Effector memory CD4-positive, alpha-beta T cell (primary cell): ENCODE measurements around the gene RNF213.

ENCODE experiments used
- DNase-seq, 3 donors: peaks; one replicate each; pipeline ENCODE4 v3.0.0-alpha.2; 2020
- H3K27ac ChIP-seq: 2 replicates; pipeline ENCODE4 v1.7.0; 2013; ENCODE audit warnings: mild to moderate bottlenecking, low read length, moderate library complexity; ENCODE audit not compliant: insufficient read depth, poor library complexity, severe bottlenecking
- H3K27me3 ChIP-seq: replicated peaks from 2 replicates; pipeline ENCODE4 v1.7.0; 2013; ENCODE audit warnings: mild to moderate bottlenecking, low read length; ENCODE audit not compliant: insufficient read depth, control insufficient read depth, poor library complexity, severe bottlenecking
- H3K36me3 ChIP-seq: 2 replicates; pipeline ENCODE4 v1.7.0; 2013; ENCODE audit warnings: mild to moderate bottlenecking, low read length, moderate library complexity; ENCODE audit not compliant: control insufficient read depth, insufficient read depth
- H3K4me1 ChIP-seq: 2 replicates; pipeline ENCODE4 v1.7.0; 2013; ENCODE audit warnings: low read length, mild to moderate bottlenecking; ENCODE audit not compliant: control insufficient read depth, insufficient read depth, poor library complexity, severe bottlenecking
- H3K4me3 ChIP-seq: 2 replicates; pipeline ENCODE4 v1.7.0; 2013; ENCODE audit warnings: low read length, low read depth, mild to moderate bottlenecking; ENCODE audit not compliant: insufficient read depth, poor library complexity, severe bottlenecking
- H3K9me3 ChIP-seq: 2 replicates; pipeline ENCODE4 v1.7.0; 2013; ENCODE audit warnings: mild to moderate bottlenecking, low read length, moderate library complexity; ENCODE audit not compliant: control insufficient read depth

Gene RNF213

DNA sequence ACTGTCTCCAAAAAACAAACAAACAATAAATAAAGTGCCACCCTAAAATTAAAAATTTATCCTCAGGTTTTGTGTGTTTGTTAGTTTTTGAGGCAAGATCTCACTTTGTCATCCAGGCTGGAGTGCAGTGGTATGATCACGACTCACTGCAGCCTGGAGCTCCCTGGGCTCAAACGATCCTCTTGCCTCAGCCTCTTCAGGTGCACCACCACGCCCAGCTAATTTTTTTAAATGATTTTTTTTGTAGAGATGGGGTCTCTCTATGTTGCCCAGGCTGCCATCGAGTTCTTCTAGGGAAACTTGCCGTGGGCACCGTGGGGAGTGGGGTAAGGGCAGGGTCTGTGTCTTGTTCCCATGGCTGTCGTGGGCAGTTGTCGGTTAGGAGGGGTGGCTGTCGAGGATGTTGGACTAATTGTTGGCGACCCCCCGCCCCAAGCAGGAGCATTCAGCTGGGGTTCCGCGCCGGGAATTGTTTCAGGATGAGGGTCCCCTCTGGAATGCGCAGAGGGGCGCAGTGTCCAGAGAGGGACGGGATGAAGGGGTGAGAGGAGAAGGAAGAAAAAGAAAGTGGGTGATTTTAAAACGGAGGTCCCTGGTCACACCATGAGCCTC lies 1.1 kb upstream of the RNF213 start:
- Histone ChIP-seq H3K36me3 (no peaks in the 10 kb centered on the region), H3K27ac (peak overlapping the region; percentile 88), H3K27me3 (no peaks in the 10 kb centered on the region), H3K4me1 (peaks cover 34% of the 10 kb centered on the region), H3K9me3 (no peaks in the 10 kb centered on the region), H3K4me3 (peak overlapping the region; percentile 44)
- no peak for DNase-seq

DNA sequence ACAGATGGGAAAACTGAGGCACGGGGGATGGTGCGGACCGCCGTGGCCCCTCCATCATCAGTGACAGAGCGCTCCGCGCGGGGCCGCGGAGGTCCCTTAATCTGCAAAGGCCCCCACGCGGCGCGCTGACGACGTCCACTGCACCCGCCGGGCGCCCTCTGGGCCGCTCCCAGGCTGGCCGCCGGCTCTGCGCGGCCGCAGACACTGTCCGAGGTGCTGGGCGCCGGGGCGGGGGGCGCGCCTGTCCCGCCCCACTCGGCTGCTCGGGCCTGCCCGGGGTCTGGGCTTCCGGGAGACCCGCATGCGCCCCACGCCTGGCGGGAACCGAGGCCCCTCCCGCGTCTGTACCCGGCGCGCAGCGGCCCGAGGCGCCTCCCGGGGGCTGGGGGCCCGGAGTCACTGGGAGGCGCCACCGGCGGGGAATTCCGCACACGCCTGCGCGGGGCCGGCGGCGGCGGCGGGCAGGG lies 550 bp upstream of the RNF213 start:
- H3K4me3 ChIP-seq: peak overlapping the region; percentile 44
- H3K36me3 ChIP-seq: no peaks in the 10 kb centered on the region
- peaks cover 34% of the 10 kb centered on the region for H3K4me1 ChIP-seq
- H3K9me3 ChIP-seq: no peaks in the 10 kb centered on the region
- DNase-seq: peak; percentile 72 to 82 (median 74)
- H3K27ac ChIP-seq: peak overlapping the region; percentile 88
- no peaks in the 10 kb centered on the region for H3K27me3 ChIP-seq

DNA sequence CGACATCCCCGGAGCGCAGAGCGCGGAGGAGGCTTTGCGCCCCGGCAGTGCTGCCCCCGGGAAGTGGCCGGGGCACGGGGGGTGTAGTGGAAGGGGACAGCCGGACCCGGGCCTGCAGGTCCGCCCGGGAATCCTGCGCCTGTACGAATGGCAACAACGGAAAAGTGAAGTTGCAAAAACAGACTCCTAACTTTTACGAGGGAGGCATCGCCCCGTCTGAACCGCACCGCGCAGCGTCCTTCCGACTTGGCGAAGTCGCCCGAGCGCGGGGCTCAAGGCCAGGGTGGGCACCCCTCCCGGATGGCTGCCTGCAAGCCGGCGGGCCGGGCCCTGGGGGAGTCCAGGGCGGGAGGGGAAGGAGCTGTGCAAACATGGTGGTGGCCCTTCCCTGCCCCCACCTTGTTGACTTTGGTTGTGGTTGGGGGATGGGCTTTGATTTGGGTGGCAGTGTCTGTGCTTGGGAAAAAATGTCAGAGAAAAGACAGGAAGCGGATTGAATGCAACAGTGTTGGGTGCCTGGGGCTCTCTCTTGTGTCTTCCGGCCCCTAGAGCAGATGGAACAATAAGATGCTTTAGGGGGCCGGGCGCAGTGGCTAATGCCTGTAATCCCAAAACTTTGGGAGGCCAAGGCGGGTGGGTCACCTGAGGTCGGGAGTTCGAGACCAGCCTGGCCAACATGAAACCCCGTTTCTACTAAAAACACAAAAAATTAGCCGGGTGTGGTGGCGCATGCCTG lies 675 bp downstream of the RNF213 start:
- Histone ChIP-seq H3K4me1 (peaks cover 40% of the 10 kb centered on the region), H3K27me3 (no peaks in the 10 kb centered on the region), H3K36me3 (peaks cover 4% of the 10 kb centered on the region), H3K4me3 (peak overlapping the region; percentile 74), H3K9me3 (no peaks in the 10 kb centered on the region), H3K27ac (peak overlapping the region; percentile 88)
- peak; percentile 45 to 62 (median 60) for DNase-seq

DNA sequence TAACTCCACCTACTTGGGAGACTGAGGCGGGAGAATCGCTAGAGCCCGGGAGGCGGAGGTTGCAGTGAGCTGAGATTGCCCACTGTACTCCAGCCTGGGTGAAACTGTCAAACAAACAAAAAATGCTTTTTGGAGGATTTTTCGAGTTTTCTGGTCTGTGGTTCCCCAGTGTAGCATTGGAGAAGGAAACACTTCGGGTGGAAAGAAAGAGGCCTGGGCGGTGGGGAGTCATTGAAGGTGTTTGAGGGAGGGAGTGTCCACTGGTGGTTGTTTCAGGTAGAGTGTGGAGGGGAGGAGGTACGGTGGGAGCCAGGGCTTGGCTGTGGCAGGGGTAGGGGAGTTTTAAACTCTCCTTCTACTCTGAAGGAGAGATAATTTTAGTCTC lies 1.2 kb downstream of the RNF213 start:
- DNase-seq: no peak
- Histone ChIP-seq H3K36me3 (peaks cover 4% of the 10 kb centered on the region), H3K27me3 (no peaks in the 10 kb centered on the region), H3K4me3 (peak overlapping the region; percentile 74), H3K27ac (peak overlapping the region; percentile 88), H3K9me3 (no peaks in the 10 kb centered on the region), H3K4me1 (peaks cover 43% of the 10 kb centered on the region)

DNA sequence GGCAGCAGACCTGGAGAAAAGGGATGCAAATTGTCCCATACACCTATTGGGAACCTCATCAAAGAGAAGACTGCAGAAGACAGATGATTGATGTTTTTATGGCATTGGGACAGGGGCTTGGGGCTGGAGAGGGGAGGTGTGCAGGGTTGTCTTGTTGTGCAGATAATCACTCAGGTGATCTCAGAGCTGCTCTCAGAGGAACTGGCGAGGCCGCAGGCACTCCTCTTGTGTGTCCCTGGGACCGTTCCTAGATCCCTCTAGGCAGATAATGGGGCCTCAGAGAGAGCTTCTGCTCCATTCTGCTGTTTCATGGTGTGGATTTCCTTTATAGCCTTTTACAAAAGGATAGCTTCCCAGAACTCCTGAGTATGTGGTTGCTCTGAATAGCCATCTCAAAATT lies 1.6 kb downstream of the RNF213 start:
- peak overlapping the region; percentile 77 for H3K4me3 ChIP-seq
- H3K27ac ChIP-seq: peak overlapping the region; percentile 88
- peaks cover 44% of the 10 kb centered on the region for H3K4me1 ChIP-seq
- DNase-seq: no peak
- H3K27me3 ChIP-seq: no peaks in the 10 kb centered on the region
- no peaks in the 10 kb centered on the region for H3K9me3 ChIP-seq
- H3K36me3 ChIP-seq: peaks cover 4% of the 10 kb centered on the region

DNA sequence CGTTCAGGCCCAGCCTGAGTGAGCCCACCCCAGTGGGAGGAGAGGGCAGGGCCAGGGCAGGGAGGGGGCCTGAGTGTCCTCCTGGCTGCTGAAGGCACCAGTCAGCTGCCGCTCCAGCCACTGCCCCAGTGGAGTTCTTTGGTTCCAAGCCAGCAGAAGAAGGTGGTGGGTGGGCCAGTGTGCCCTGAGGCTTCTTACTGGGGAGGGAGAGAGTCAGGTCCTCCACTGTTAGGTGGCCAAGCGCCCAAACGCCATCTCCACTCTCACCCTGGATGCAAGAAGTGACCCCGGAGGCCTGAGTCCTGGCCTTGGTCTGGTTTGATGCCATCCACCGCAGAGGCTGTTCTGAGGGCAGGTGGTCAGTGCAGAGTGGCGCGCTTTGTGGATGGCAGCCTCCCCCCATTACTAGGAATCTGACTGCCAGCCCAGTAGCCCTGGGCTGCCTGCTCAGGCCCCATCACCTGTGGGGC lies 2.2 kb downstream of the RNF213 start:
- DNase-seq: no peak
- Histone ChIP-seq H3K4me1 (peaks cover 47% of the 10 kb centered on the region), H3K4me3 (peak overlapping the region; percentile 77), H3K27me3 (no peaks in the 10 kb centered on the region), H3K27ac (peak overlapping the region; percentile 88), H3K9me3 (no peaks in the 10 kb centered on the region), H3K36me3 (peaks cover 9% of the 10 kb centered on the region)

DNA sequence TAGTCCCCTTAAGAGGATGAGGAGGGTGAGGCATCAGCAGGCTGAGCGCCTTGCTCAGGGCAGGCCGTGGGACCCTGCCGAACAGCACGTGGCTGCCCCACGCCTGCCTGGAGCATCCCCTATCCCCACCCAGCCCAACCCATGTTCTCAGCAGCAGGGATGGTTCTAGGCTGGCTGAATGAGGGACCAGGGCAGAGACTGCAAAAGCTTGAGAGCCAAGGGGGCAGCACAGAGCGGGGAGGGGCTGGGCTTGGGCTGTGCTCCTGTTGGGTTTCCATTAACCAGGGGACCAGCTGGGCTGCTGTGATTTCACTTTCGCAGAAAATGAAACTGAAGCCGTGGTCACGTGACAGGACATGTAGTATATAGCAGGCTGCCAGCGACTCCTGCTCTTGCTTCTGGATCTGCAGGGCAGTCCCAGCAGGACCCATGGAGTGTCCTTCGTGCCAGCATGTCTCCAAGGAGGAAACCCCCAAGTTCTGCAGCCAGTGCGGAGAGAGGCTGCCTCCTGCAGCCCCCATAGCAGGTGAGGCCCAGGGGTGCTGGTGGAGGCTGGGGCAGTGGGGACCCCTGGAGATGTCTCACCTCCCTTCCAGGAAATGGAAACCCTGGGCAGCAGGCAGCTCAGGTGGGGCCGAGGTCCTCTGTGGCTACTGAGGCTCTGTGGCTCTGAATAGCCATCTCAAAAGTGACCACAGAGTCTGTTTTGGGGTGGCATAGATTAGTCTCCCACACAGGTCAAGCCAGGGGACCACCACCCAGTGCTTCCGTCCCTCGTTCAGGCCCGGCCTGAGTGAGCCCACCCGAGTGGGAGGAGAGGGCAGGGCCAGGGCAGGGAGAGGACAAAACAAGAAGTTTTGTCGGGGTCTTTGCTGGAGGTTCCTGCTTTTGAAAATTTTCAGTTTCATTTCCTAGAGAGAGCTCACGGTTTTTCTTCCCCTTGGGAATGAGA lies 2.9 kb downstream of the RNF213 start:
- peak overlapping the region; percentile 88 for H3K27ac ChIP-seq
- peaks cover 16% of the 10 kb centered on the region for H3K36me3 ChIP-seq
- peak; percentile 67 to 84 (median 71) for DNase-seq
- no peaks in the 10 kb centered on the region for H3K27me3 ChIP-seq
- peaks cover 47% of the 10 kb centered on the region for H3K4me1 ChIP-seq
- H3K9me3 ChIP-seq: no peaks in the 10 kb centered on the region
- peak overlapping the region; percentile 77 for H3K4me3 ChIP-seq

DNA sequence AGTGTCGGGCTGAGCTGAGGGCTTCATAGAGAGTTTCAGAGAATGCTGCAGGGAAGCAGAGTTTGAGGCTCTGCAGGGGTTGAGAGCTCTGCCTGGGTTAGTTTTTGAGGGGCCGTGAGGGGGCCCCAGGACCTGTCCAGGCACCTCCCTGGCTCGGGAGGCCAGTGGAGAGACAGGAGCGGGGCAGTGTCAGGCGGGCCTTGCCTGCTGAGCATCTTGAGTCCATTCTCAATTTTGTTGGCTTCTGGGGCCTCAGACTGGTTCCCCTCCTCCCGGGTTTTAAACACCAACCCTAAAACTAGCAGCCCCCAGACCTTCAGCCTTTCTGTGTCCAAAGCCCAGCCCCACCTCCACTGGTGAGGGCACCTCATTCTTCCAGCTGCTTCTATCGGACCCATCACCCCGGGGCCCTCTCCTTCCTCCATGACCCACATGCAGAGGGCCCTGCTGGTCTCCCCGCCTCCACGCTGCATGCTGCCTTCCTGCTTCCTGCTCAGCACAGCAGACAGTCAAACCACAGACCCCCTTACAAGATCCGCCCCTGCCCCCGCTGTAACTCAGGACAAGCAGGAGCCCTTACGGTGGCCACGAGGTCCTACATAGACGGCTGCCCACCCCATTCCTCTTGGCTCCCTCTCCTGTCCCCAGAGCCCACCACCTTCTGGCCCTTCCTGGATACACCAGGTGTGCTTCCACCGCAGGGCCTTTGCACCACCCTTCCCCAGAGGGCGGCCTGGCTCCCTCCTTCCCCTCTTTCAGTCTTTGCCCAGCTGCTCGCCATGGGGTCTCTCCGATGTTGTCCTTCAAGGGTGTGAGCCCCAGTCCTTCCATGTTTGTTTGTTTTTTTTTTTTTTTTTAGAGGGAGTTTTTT lies 3.8 kb downstream of the RNF213 start:
- Histone ChIP-seq H3K27ac (peak overlapping the region; percentile 88), H3K27me3 (no peaks in the 10 kb centered on the region), H3K4me3 (peak overlapping the region; percentile 77), H3K4me1 (peaks cover 47% of the 10 kb centered on the region), H3K36me3 (peaks cover 25% of the 10 kb centered on the region), H3K9me3 (no peaks in the 10 kb centered on the region)
- DNase-seq: peak; percentile 36 to 44 (median 37)
